HCT116 (cell line): ENCODE data around the gene ITGAD. TPM values are rescaled to one million over a fixed set of nuclear protein-coding genes. Genes with fewer than 3 reads are reported as not detected.

Source experiments
- ATAC-seq: fragments of 200-7000 bp; cut with Tn5 transposase; 2 replicates; pipeline ENCODE4 v1.9.1; 2020; ENCODE audit warnings: mild to moderate bottlenecking, moderate library complexity
- BruUV-seq: library from RNA; stranded (reverse); fragments of 400-500 nt; replicated peaks from 2 replicates; lab custom pipeline; 2021; lab: Mats Ljungman, UMichigan
- CTCF ChIA-PET: fragments of 300-600 bp; sonication (Branson Sonifier 250); formaldehyde crosslinking; loops from one replicate; lab custom pipeline; 2021; ENCODE audit warnings: antibody characterized with exemption; lab: Charles Lee
- POLR2A ChIA-PET: fragments of 300-600, 350-600 bp; sonication (Branson Sonifier 250); formaldehyde crosslinking; loops from one replicate; lab custom pipeline; 2021; ENCODE audit warnings: antibody characterized with exemption; lab: Charles Lee
- RAD21 ChIA-PET, 2 experiments: fragments of 300-600 bp; sonication (Branson Sonifier 250); formaldehyde crosslinking; loops; one replicate each; lab custom pipeline; 2023; ENCODE audit warnings: low total read pairs in 2 of 2; ENCODE audit not compliant: uncharacterized antibody in 2 of 2, unreplicated experiment in 2 of 2, low non-redundant PET in 1 of 2; lab: Charles Lee
- DNase-seq: peaks from one replicate; pipeline ENCODE4 v3.0.0-alpha.2; 2010; ENCODE audit warnings: low read depth, low spot score
- H2AFZ ChIP-seq: fragments of 200-600 bp; shearing (Covaris generic), sonication (generic); 2 replicates; pipeline ENCODE4 v1.6.1; 2017; ENCODE audit warnings: low read depth, mixed run types, mixed read lengths, antibody characterized with exemption, low read length; ENCODE audit not compliant: poor library complexity, severe bottlenecking
- H3K27ac ChIP-seq: 2 replicates; pipeline ENCODE4 v1.5.1; 2012; ENCODE audit warnings: low read depth, low read length
- H3K27me3 ChIP-seq: fragments of 200-600 bp; sonication (generic); 2 replicates; pipeline ENCODE4 v1.6.1; 2016; ENCODE audit warnings: mixed run types, low read length, mixed read lengths; ENCODE audit not compliant: insufficient read depth
- H3K36me3 ChIP-seq, 2 experiments: fragments of 200-500 bp in 1 of 2; fragments of 200-600 bp in 1 of 2; sonication (Bioruptor generic) in 1 of 2; sonication (generic) in 1 of 2; 2 replicates each; pipeline versions ENCODE4 v1.5.1 to v1.6.1; 2014 to 2016; ENCODE audit warnings: low read length in 2 of 2, inconsistent platforms in 1 of 2, mixed read lengths in 1 of 2, mixed run types in 1 of 2; ENCODE audit not compliant: insufficient read depth in 2 of 2, control insufficient read depth in 1 of 2
- H3K4me1 ChIP-seq, 2 experiments: fragments of 200-600 bp in 1 of 2; sonication (generic) in 1 of 2; 2 replicates each; pipeline versions ENCODE4 v1.5.1 to v1.6.1; 2012 to 2017; ENCODE audit warnings: low read length in 2 of 2, inconsistent platforms in 1 of 2, mild to moderate bottlenecking in 1 of 2, mixed read lengths in 1 of 2, mixed run types in 1 of 2, moderate library complexity in 1 of 2; ENCODE audit not compliant: insufficient read depth in 2 of 2, control insufficient read depth in 1 of 2
- H3K4me2 ChIP-seq: fragments of 200-600 bp; sonication (generic); 2 replicates; pipeline ENCODE4 v1.6.1; 2017; ENCODE audit warnings: mixed run types, low read length, mixed read lengths
- H3K4me3 ChIP-seq, 2 experiments: fragments of 200-600 bp in 1 of 2; sonication (generic) in 1 of 2; replicated peaks in 1 of 2; 2 replicates each; pipeline ENCODE4 v1.5.1; 2011 to 2016; ENCODE audit warnings: low read length in 2 of 2, control low read depth in 1 of 2, low read depth in 1 of 2, mild to moderate bottlenecking in 1 of 2, mixed read lengths in 1 of 2, mixed run types in 1 of 2
- H3K79me2 ChIP-seq: fragments of 200-600 bp; sonication (generic); 2 replicates; pipeline ENCODE4 v1.6.1; 2017; ENCODE audit warnings: mild to moderate bottlenecking, mixed run types, low read length, moderate library complexity, mixed read lengths; ENCODE audit not compliant: insufficient read depth
- H3K9ac ChIP-seq: fragments of 200-600 bp; sonication (generic); 2 replicates; pipeline ENCODE4 v1.6.1; 2016; ENCODE audit warnings: low read length, mixed read lengths
- H3K9me2 ChIP-seq: fragments of 200-600 bp; sonication (generic), shearing (Covaris generic); 2 replicates; pipeline ENCODE4 v1.6.1; 2017; ENCODE audit warnings: mixed run types, mild to moderate bottlenecking, moderate library complexity; ENCODE audit not compliant: insufficient read depth
- H3K9me3 ChIP-seq, 2 experiments: fragments of 200-500 bp in 1 of 2; fragments of 200-600 bp in 1 of 2; sonication (Bioruptor generic) in 1 of 2; sonication (generic) in 1 of 2; 2 replicates each; pipeline ENCODE4 v1.6.1; 2014 to 2017; ENCODE audit warnings: low read length in 2 of 2, mixed read lengths in 2 of 2, inconsistent platforms in 1 of 2, low read depth in 1 of 2, mild to moderate bottlenecking in 1 of 2, mixed run types in 1 of 2, moderate library complexity in 1 of 2; ENCODE audit not compliant: control insufficient read depth in 1 of 2, insufficient read depth in 1 of 2
- H4K20me1 ChIP-seq: fragments of 200-600 bp; sonication (generic), shearing (Covaris generic); 2 replicates; pipeline ENCODE4 v1.6.1; 2017; ENCODE audit warnings: mixed run types, mild to moderate bottlenecking, moderate library complexity; ENCODE audit not compliant: insufficient read depth
- ATF3 ChIP-seq: IDR thresholded peaks from 2 replicates; pipeline ENCODE4 v1.6.1; 2012
- CTCF ChIP-seq, 3 experiments: fragments of 200-600 bp in 1 of 3; sonication (generic) in 1 of 3; IDR thresholded peaks in 2 of 3; conservative IDR thresholded peaks in 1 of 3; 2 replicates each; pipeline ENCODE4 v1.5.1; 2012 to 2017; ENCODE audit warnings: low read depth in 2 of 3, low read length in 2 of 3, antibody characterized with exemption in 1 of 3, borderline replicate concordance in 1 of 3, control low read depth in 1 of 3, mild to moderate bottlenecking in 1 of 3, mixed read lengths in 1 of 3, mixed run types in 1 of 3, moderate library complexity in 1 of 3; ENCODE audit not compliant: insufficient read depth in 1 of 3
- EGR1 ChIP-seq: IDR thresholded peaks from 2 replicates; pipeline ENCODE4 v1.6.1; 2012; ENCODE audit warnings: low read depth
- ELF1 ChIP-seq: IDR thresholded peaks from 2 replicates; pipeline ENCODE4 v1.6.1; 2012; ENCODE audit warnings: low read depth, borderline replicate concordance
- EZH2 ChIP-seq: fragments of 200-600 bp; sonication (generic); IDR thresholded peaks from 2 replicates; pipeline ENCODE4 v1.6.1; 2017; ENCODE audit warnings: antibody characterized with exemption, mixed run types
- EZH2phosphoT487 ChIP-seq: fragments of 200-600 bp; IDR thresholded peaks from 2 replicates; pipeline ENCODE4 v1.6.1; 2018; ENCODE audit warnings: antibody characterized with exemption, borderline replicate concordance
- FOSL1 ChIP-seq: IDR thresholded peaks from 2 replicates; pipeline ENCODE4 v1.6.1; 2012; ENCODE audit warnings: low read depth
- MAX ChIP-seq: IDR thresholded peaks from 2 replicates; pipeline ENCODE4 v1.6.1; 2012
- POLR2A ChIP-seq: IDR thresholded peaks from 2 replicates; pipeline ENCODE4 v1.7.0; 2011; ENCODE audit warnings: borderline replicate concordance; ENCODE audit not compliant: insufficient read depth, insufficient read length; ENCODE audit errors: extremely low read depth
- POLR2AphosphoS5 ChIP-seq: IDR thresholded peaks from 2 replicates; pipeline ENCODE4 v1.6.1; 2011; ENCODE audit warnings: mild to moderate bottlenecking, low read depth, low read length, moderate library complexity
- SIN3A ChIP-seq: IDR thresholded peaks from 2 replicates; pipeline ENCODE4 v1.6.1; 2012; ENCODE audit warnings: low read depth
- SP1 ChIP-seq: IDR thresholded peaks from 2 replicates; pipeline ENCODE4 v1.6.1; 2012; ENCODE audit warnings: low read depth
- SRF ChIP-seq: IDR thresholded peaks from 2 replicates; pipeline ENCODE4 v1.6.1; 2012; ENCODE audit warnings: low read depth
- YY1 ChIP-seq: IDR thresholded peaks from 2 replicates; pipeline ENCODE4 v1.6.1; 2011; ENCODE audit warnings: low read length, low read depth, moderate library complexity, mild to moderate bottlenecking; ENCODE audit not compliant: insufficient replicate concordance; ENCODE audit errors: extremely low read depth
- ZFX ChIP-seq: fragments of 450-650 bp; IDR thresholded peaks from 2 replicates; pipeline ENCODE4 v1.6.1; 2017
- ZNF274 ChIP-seq: fragments of 200-500 bp; sonication (Bioruptor generic); IDR thresholded peaks from 2 replicates; pipeline ENCODE4 v1.6.1; 2014; ENCODE audit warnings: mild to moderate bottlenecking, low read depth, low read length, inconsistent platforms
- intact Hi-C: fragments of 100-400 bp; cut with micrococcal nuclease; formaldehyde crosslinking; loops from 2 replicates; pipeline ENCODE4 v1.10.0; 2022
- total RNA-seq: library from RNA; stranded (reverse); gene quantifications from one replicate; pipeline ENCODE4 v1.2.1, GENCODE V29; 2021; ENCODE audit not compliant: unreplicated experiment

ITGAD gene
- total RNA-seq, 1 experiment from 2014 or later = 0.12 TPM

- Histone ChIP-seq H3K27ac (no peak overlapping the region), H3K9me3 (peaks cover 0 to 7% of the 10 kb centered on the region in 2 experiments; a peak in 1 of 4 replicates), H3K4me2 (peak overlapping the region; percentile 88), H3K27me3 (no peaks in the 10 kb centered on the region), H3K4me1 (peaks cover 9 to 18% of the 10 kb centered on the region in 2 experiments), H3K9ac (no peak overlapping the region), H3K4me3 (no peak overlapping the region), H3K79me2 (peaks cover 36% of the 10 kb centered on the region), H3K9me2 (no peaks in the 10 kb centered on the region), H2AFZ (no peak overlapping the region), H3K36me3 (peaks cover 0 to 14% of the 10 kb centered on the region in 2 experiments; a peak in 1 of 4 replicates), H4K20me1 (no peaks in the 10 kb centered on the region)
- no TSS peak for BruUV-seq
- ATAC-seq = no peak
- TF ChIP-seq ZNF274 = no peak
- no peak for TF ChIP-seq SIN3A
- TF ChIP-seq SP1 = no peak
- no peak for TF ChIP-seq ELF1
- no peak for TF ChIP-seq EGR1
- TF ChIP-seq ZFX = no peak
- TF ChIP-seq EZH2 = no peak
- TF ChIP-seq FOSL1 = no peak; the same call in 1 of the 2 replicates
- no peak for TF ChIP-seq POLR2AphosphoS5
- no peak for TF ChIP-seq MAX
- no peak for TF ChIP-seq EZH2phosphoT487
- TF ChIP-seq ATF3 = no peak
- TF ChIP-seq POLR2A = no peak
- TF ChIP-seq YY1 = no peak
- TF ChIP-seq SRF = no peak
- TF ChIP-seq CTCF (IDR thresholded peaks at IDR 0.05 in 2 of 3, conservative IDR thresholded peaks at IDR 0.05 in 1 of 3; ENCODE audit: borderline replicate concordance in 1 of 3, insufficient read depth in 1 of 3, low read depth in 2 of 3, low read length in 2 of 3) = no peak
- ChIA-PET RAD21 (no interaction called here), POLR2A (no interaction called here), CTCF (no interaction called here)
- intact Hi-C loops = no loop called here
- no peak for DNase-seq
Measured at GRCh38 chr16:31402687-31403086, 9.6 kb downstream of the ITGAD start.
